Prostate gland (tissue), 2 donors: Measurements from ENCODE around the gene NMNAT1.

Source experiments
- POLR2A ChIP-seq: fragments of 450-650 bp; IDR thresholded peaks from one replicate; pipeline ENCODE4 v1.6.1; 2016; ENCODE audit warnings: antibody characterized with exemption, mild to moderate bottlenecking
- TF ChIP-seq, protein P1 (sequence below), 4 experiments: fragments of 200-600 bp in 2 of 4; fragments of 450-650 bp in 2 of 4; sonication (generic) in 2 of 4; IDR thresholded peaks; 1 replicate in 3 of 4; 2 replicates in 1 of 4; pipeline ENCODE4 v1.5.1; 2016 to 2019; ENCODE audit warnings: antibody characterized with exemption in 4 of 4, mild to moderate bottlenecking in 2 of 4, moderate library complexity in 2 of 4

DNA sequence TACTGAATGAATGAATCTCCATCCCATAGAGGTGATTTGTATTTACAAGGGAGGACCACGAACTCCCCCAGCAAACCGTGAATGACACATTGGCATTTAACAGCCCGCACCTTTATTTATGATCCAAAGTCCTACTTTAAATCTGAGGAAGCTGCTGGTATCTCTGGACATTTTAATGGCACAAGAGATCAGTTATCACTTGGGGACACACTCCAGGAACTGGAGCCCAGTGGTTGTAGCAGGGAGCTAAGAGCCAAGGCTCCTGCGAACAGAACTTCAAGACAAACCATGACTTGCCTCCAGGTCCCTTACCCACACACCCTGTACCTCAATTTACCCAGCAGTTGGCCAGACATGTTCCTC, 34.4 kb upstream of the NMNAT1 start:
- TF ChIP-seq, protein P1, sequence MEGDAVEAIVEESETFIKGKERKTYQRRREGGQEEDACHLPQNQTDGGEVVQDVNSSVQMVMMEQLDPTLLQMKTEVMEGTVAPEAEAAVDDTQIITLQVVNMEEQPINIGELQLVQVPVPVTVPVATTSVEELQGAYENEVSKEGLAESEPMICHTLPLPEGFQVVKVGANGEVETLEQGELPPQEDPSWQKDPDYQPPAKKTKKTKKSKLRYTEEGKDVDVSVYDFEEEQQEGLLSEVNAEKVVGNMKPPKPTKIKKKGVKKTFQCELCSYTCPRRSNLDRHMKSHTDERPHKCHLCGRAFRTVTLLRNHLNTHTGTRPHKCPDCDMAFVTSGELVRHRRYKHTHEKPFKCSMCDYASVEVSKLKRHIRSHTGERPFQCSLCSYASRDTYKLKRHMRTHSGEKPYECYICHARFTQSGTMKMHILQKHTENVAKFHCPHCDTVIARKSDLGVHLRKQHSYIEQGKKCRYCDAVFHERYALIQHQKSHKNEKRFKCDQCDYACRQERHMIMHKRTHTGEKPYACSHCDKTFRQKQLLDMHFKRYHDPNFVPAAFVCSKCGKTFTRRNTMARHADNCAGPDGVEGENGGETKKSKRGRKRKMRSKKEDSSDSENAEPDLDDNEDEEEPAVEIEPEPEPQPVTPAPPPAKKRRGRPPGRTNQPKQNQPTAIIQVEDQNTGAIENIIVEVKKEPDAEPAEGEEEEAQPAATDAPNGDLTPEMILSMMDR (IDR thresholded peaks at IDR 0.05) = no peak
- no peak for TF ChIP-seq POLR2A
